ENCODE measurements around the gene EPB41L3. TPM values are rescaled to one million over a fixed set of nuclear protein-coding genes. Genes with fewer than 3 reads are reported as not detected.
A peak's percentile ranks its signal among the peaks of the same experiment; 100 is the strongest.

EPB41L3 gene
- total RNA-seq, 1 donor from 2014 or later = 43.0 TPM

- TF ChIP-seq CTCF (IDR thresholded peaks at IDR 0.05; ENCODE audit: insufficient read depth, low read length, poor library complexity, severe bottlenecking) = no peak
- no peak for DNase-seq (ENCODE audit: low read depth)
- Histone ChIP-seq H3K36me3 (ENCODE audit: control insufficient read depth, insufficient read depth, low read length) (no peaks in the 10 kb centered on the region), H3K4me3 (ENCODE audit: low read depth, low read length) (no peak overlapping the region), H3K27me3 (ENCODE audit: control insufficient read depth, insufficient read depth, low read length) (no peaks in the 10 kb centered on the region)
Measured at GRCh38 chr18:5541644-5542043, 2.2 kb downstream of the EPB41L3 start.

- DNase-seq (ENCODE audit: low read depth) = no peak
- Histone ChIP-seq H3K36me3 (ENCODE audit: control insufficient read depth, insufficient read depth, low read length) (no peaks in the 10 kb centered on the region), H3K4me3 (ENCODE audit: low read depth, low read length) (no peak overlapping the region), H3K27me3 (ENCODE audit: control insufficient read depth, insufficient read depth, low read length) (no peaks in the 10 kb centered on the region)
- no peak for TF ChIP-seq CTCF (IDR thresholded peaks at IDR 0.05; ENCODE audit: insufficient read depth, low read length, poor library complexity, severe bottlenecking)
Measured at GRCh38 chr18:5539391-5539790, 4.4 kb downstream of the EPB41L3 start.

DNA sequence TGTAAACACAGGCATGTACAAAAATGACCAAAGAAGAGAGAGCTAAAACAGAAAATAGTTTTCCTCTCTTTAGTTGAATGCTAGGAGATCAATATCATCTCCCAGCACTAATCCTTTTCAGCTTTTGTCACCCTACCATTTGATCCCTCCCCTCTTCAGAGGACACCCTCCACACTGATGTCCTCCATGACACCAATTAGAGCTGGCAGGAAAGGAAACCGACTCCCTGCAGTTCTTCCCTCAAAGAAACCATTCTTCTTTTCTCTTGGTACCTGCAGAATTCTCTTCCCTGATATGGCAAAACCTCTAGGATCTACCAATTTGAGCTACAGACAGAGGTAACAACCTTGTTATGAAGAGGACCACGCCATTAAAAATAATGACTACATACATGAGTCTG is 5.3 kb downstream of the EPB41L3 start:
- no peaks in the 10 kb centered on the region for H3K36me3 ChIP-seq (ENCODE audit: control insufficient read depth, insufficient read depth, low read length)
- DNase-seq (ENCODE audit: low read depth) = no peak
- H3K27me3 ChIP-seq (ENCODE audit: control insufficient read depth, insufficient read depth, low read length) = no peaks in the 10 kb centered on the region
- no peak for TF ChIP-seq CTCF (IDR thresholded peaks at IDR 0.05; ENCODE audit: insufficient read depth, low read length, poor library complexity, severe bottlenecking)
- H3K4me3 ChIP-seq (ENCODE audit: low read depth, low read length) = no peak overlapping the region

GRCh38 chr18:5537860-5538259 is 5.9 kb downstream of the EPB41L3 start:
- H3K4me3 ChIP-seq (ENCODE audit: low read depth, low read length) = no peak overlapping the region
- no peak for DNase-seq (ENCODE audit: low read depth)
- H3K36me3 ChIP-seq (ENCODE audit: control insufficient read depth, insufficient read depth, low read length) = no peaks in the 10 kb centered on the region
- no peak for TF ChIP-seq CTCF (IDR thresholded peaks at IDR 0.05; ENCODE audit: insufficient read depth, low read length, poor library complexity, severe bottlenecking)
- H3K27me3 ChIP-seq (ENCODE audit: control insufficient read depth, insufficient read depth, low read length) = no peaks in the 10 kb centered on the region

- no peak overlapping the region for H3K4me3 ChIP-seq (ENCODE audit: low read depth, low read length)
Measured at GRCh38 chr18:5534845-5535244, 9.0 kb downstream of the EPB41L3 start.

More at GRCh38 chr18:5534845-5535244, 9.0 kb downstream of the EPB41L3 start:
- no peaks in the 10 kb centered on the region for H3K27me3 ChIP-seq (ENCODE audit: control insufficient read depth, insufficient read depth, low read length)
- no peaks in the 10 kb centered on the region for H3K36me3 ChIP-seq (ENCODE audit: control insufficient read depth, insufficient read depth, low read length)
- TF ChIP-seq CTCF (IDR thresholded peaks at IDR 0.05; ENCODE audit: insufficient read depth, low read length, poor library complexity, severe bottlenecking) = no peak
- peak; percentile 51 for DNase-seq (ENCODE audit: low read depth)
